ENCODE measurements around the gene TDRKH.

TDRKH gene

GRCh38 chr1:151806170-151806569 is 15.9 kb upstream of the TDRKH start:
- TF ChIP-seq POLR2AphosphoS5 (IDR thresholded peaks at IDR 0.05; ENCODE audit: low read depth, low read length) (no peak), PAX5 (IDR thresholded peaks at IDR 0.05; ENCODE audit: insufficient read depth, low read length, severe bottlenecking) (no peak), POU2F2 (IDR thresholded peaks at IDR 0.05; ENCODE audit: low read depth, low read length) (no peak), SPI1 (IDR thresholded peaks at IDR 0.05; ENCODE audit: low read depth, low read length) (no peak), TAF1 (IDR thresholded peaks at IDR 0.05; ENCODE audit: low read depth, low read length) (no peak), POLR2A (IDR thresholded peaks at IDR 0.05; ENCODE audit: low read depth, low read length) (no peak)
- FAIRE-seq (no peak), DNase-seq (ENCODE audit: insufficient read length, low spot score) (no peak)

GRCh38 chr1:151805066-151805820 is 14.9 kb upstream of the TDRKH start, which contains the start of gene LINGO4:
LINGO4 (minus strand) TSS chr1:151805419; CDS start chr1:151802704, 2,715 bp downstream.
- TF ChIP-seq TAF1 (IDR thresholded peaks at IDR 0.05; ENCODE audit: low read depth, low read length), result no peak
- TF ChIP-seq SPI1 (IDR thresholded peaks at IDR 0.05; ENCODE audit: low read depth, low read length), result no peak
- TF ChIP-seq POLR2A (IDR thresholded peaks at IDR 0.05; ENCODE audit: low read depth, low read length), result no peak
- no peak for TF ChIP-seq PAX5 (IDR thresholded peaks at IDR 0.05; ENCODE audit: insufficient read depth, low read length, severe bottlenecking)
- TF ChIP-seq POU2F2 (IDR thresholded peaks at IDR 0.05; ENCODE audit: low read depth, low read length), result no peak
- no peak for TF ChIP-seq POLR2AphosphoS5 (IDR thresholded peaks at IDR 0.05; ENCODE audit: low read depth, low read length)
- FAIRE-seq, result no peak
- DNase-seq (ENCODE audit: insufficient read length, low spot score), result no peak

- no peak for FAIRE-seq
- TF ChIP-seq POLR2A (IDR thresholded peaks at IDR 0.05; ENCODE audit: low read depth, low read length) (no peak), POLR2AphosphoS5 (IDR thresholded peaks at IDR 0.05; ENCODE audit: low read depth, low read length) (no peak), POU2F2 (IDR thresholded peaks at IDR 0.05; ENCODE audit: low read depth, low read length) (no peak), SPI1 (IDR thresholded peaks at IDR 0.05; ENCODE audit: low read depth, low read length) (no peak), PAX5 (IDR thresholded peaks at IDR 0.05; ENCODE audit: insufficient read depth, low read length, severe bottlenecking) (no peak), TAF1 (IDR thresholded peaks at IDR 0.05; ENCODE audit: low read depth, low read length) (no peak)
- DNase-seq (ENCODE audit: insufficient read length, low spot score), result no peak
Measured at GRCh38 chr1:151803915-151804314, 13.6 kb upstream of the TDRKH start.

GRCh38 chr1:151803164-151803563 is 12.9 kb upstream of the TDRKH start:
- no peak for TF ChIP-seq POU2F2 (IDR thresholded peaks at IDR 0.05; ENCODE audit: low read depth, low read length)
- no peak for TF ChIP-seq PAX5 (IDR thresholded peaks at IDR 0.05; ENCODE audit: insufficient read depth, low read length, severe bottlenecking)
- TF ChIP-seq SPI1 (IDR thresholded peaks at IDR 0.05; ENCODE audit: low read depth, low read length), result no peak
- no peak for TF ChIP-seq POLR2AphosphoS5 (IDR thresholded peaks at IDR 0.05; ENCODE audit: low read depth, low read length)
- TF ChIP-seq POLR2A (IDR thresholded peaks at IDR 0.05; ENCODE audit: low read depth, low read length), result no peak
- TF ChIP-seq TAF1 (IDR thresholded peaks at IDR 0.05; ENCODE audit: low read depth, low read length), result no peak
- FAIRE-seq (no peak), DNase-seq (ENCODE audit: insufficient read length, low spot score) (no peak)

DNA sequence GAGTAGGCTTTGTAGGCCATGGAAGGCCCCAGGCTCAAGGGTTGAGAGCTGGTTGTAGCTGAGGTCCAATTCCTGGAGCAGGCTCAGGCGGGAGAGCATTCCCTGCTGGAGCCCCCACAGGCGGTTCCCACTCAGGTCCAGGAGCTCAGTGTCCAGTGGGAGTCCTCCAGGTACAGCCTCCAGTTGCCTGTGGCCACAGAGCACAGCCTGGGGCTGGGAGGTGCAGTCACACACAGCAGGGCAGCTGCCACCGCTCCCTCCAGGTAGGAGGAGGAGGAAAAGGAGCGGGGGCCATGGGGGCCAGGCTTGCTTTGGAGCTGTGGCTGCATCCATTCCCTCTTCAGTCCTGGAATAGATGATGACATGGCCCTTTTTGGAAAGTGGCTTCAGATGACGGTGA is 12.1 kb upstream of the TDRKH start:
- no peak for DNase-seq (ENCODE audit: insufficient read length, low spot score)
- TF ChIP-seq TAF1 (IDR thresholded peaks at IDR 0.05; ENCODE audit: low read depth, low read length), result no peak
- no peak for TF ChIP-seq PAX5 (IDR thresholded peaks at IDR 0.05; ENCODE audit: insufficient read depth, low read length, severe bottlenecking)
- no peak for TF ChIP-seq POLR2A (IDR thresholded peaks at IDR 0.05; ENCODE audit: low read depth, low read length)
- TF ChIP-seq SPI1 (IDR thresholded peaks at IDR 0.05; ENCODE audit: low read depth, low read length), result no peak
- TF ChIP-seq POU2F2 (IDR thresholded peaks at IDR 0.05; ENCODE audit: low read depth, low read length), result no peak
- TF ChIP-seq POLR2AphosphoS5 (IDR thresholded peaks at IDR 0.05; ENCODE audit: low read depth, low read length), result no peak
- FAIRE-seq, result no peak

GRCh38 chr1:151801846-151802245 is 11.5 kb upstream of the TDRKH start:
- DNase-seq (ENCODE audit: insufficient read length, low spot score) (no peak), FAIRE-seq (no peak)
- TF ChIP-seq POLR2AphosphoS5 (IDR thresholded peaks at IDR 0.05; ENCODE audit: low read depth, low read length) (no peak), POU2F2 (IDR thresholded peaks at IDR 0.05; ENCODE audit: low read depth, low read length) (no peak), POLR2A (IDR thresholded peaks at IDR 0.05; ENCODE audit: low read depth, low read length) (no peak), PAX5 (IDR thresholded peaks at IDR 0.05; ENCODE audit: insufficient read depth, low read length, severe bottlenecking) (no peak), SPI1 (IDR thresholded peaks at IDR 0.05; ENCODE audit: low read depth, low read length) (no peak), TAF1 (IDR thresholded peaks at IDR 0.05; ENCODE audit: low read depth, low read length) (no peak)

DNA sequence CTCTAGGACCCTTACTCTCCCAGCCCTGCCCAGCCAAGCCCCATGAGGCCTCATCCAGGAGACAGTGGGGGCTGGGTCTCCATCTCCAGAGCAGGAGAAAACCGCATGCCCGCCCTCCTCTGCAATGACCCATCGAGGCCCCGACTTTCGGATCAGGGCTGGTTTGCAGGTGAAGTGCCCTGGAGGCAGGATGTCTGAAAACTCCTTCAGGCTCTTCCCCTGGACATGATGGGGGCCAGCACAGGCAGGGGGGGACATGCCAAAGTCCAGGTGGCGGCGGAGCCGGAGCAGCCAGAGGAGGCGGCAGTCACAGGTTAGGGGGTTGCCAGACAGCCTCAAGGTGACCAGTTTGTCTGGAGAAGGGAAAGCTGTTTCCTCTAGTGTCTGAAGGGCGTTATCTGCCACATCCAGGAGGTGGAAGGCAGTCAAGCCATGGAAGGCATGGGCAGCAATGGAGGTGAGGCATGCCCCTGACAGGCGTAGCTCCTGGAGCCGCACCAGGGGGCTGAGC is 11.1 kb upstream of the TDRKH start:
- DNase-seq (ENCODE audit: insufficient read length, low spot score) (no peak), FAIRE-seq (no peak)
- TF ChIP-seq SPI1 (IDR thresholded peaks at IDR 0.05; ENCODE audit: low read depth, low read length) (no peak), POLR2A (IDR thresholded peaks at IDR 0.05; ENCODE audit: low read depth, low read length) (no peak), POU2F2 (IDR thresholded peaks at IDR 0.05; ENCODE audit: low read depth, low read length) (no peak), POLR2AphosphoS5 (IDR thresholded peaks at IDR 0.05; ENCODE audit: low read depth, low read length) (no peak), PAX5 (IDR thresholded peaks at IDR 0.05; ENCODE audit: insufficient read depth, low read length, severe bottlenecking) (no peak), TAF1 (IDR thresholded peaks at IDR 0.05; ENCODE audit: low read depth, low read length) (no peak)

GRCh38 chr1:151800830-151801229 is 10.5 kb upstream of the TDRKH start:
- no peak for FAIRE-seq
- DNase-seq (ENCODE audit: insufficient read length, low spot score), result no peak
- TF ChIP-seq POU2F2 (IDR thresholded peaks at IDR 0.05; ENCODE audit: low read depth, low read length), result no peak
- no peak for TF ChIP-seq TAF1 (IDR thresholded peaks at IDR 0.05; ENCODE audit: low read depth, low read length)
- TF ChIP-seq PAX5 (IDR thresholded peaks at IDR 0.05; ENCODE audit: insufficient read depth, low read length, severe bottlenecking), result no peak
- TF ChIP-seq POLR2AphosphoS5 (IDR thresholded peaks at IDR 0.05; ENCODE audit: low read depth, low read length), result no peak
- no peak for TF ChIP-seq SPI1 (IDR thresholded peaks at IDR 0.05; ENCODE audit: low read depth, low read length)
- no peak for TF ChIP-seq POLR2A (IDR thresholded peaks at IDR 0.05; ENCODE audit: low read depth, low read length)

DNA sequence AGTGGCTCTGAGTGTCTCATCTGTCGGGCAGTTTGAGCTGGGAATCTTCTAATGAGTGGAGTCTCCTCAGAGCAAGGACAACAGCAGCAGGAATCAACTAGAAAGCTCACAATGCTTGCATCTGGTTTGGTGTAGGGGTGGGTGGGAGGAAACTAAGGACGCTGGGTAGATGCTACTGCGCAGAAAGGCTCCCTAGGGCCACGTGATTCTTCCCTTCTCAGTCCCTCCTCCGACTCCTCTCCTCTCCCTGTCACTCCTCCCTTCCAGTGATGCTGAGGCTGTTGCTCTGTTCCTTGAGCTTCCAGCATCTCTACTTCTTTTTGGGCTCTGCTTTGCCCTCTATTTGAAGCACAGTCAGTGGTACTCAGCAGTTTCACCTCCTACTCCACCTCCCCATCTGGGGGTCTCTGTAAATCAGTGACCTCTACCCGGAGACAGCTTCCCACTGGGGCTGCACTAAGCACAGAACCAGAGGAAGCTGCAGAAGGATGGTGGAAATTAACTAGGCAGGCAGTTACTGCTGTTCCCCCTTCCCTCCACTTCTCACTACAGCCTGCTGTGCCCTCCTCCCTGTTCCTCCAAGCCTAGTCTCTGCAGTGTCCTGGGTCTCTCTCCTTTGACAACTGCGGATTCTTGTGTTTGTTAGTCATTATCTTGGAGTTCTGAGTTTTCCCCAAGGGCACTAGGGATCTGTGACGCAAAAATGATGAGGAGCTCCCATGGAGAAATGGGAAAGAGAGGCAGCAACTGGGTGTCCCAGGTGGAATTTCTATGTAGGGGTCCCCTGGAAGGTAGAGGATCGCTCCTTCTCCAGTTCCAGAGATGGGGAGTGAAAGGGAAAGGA is 9.1 kb upstream of the TDRKH start:
- TF ChIP-seq PAX5 (IDR thresholded peaks at IDR 0.05; ENCODE audit: insufficient read depth, low read length, severe bottlenecking), result no peak
- no peak for TF ChIP-seq SPI1 (IDR thresholded peaks at IDR 0.05; ENCODE audit: low read depth, low read length)
- no peak for TF ChIP-seq POLR2AphosphoS5 (IDR thresholded peaks at IDR 0.05; ENCODE audit: low read depth, low read length)
- no peak for TF ChIP-seq POU2F2 (IDR thresholded peaks at IDR 0.05; ENCODE audit: low read depth, low read length)
- TF ChIP-seq POLR2A (IDR thresholded peaks at IDR 0.05; ENCODE audit: low read depth, low read length), result no peak
- TF ChIP-seq TAF1 (IDR thresholded peaks at IDR 0.05; ENCODE audit: low read depth, low read length), result no peak
- FAIRE-seq (no peak), DNase-seq (ENCODE audit: insufficient read length, low spot score) (no peak)
